BE2C (cell line): ENCODE data around the gene STOM.
A peak's percentile ranks its signal among the peaks of the same experiment; 100 is the strongest.

Experiments
- DNase-seq: peaks from one replicate; pipeline ENCODE4 v3.0.0-alpha.2; 2020
- H3K27me3 ChIP-seq: fragments of 250-450 bp; sonication (Bioruptor Pico); 2 replicates; pipeline ENCODE4 v1.5.1; 2020; ENCODE audit warnings: mild to moderate bottlenecking
- H3K36me3 ChIP-seq: fragments of 250-450 bp; sonication (Bioruptor Pico); 2 replicates; pipeline ENCODE4 v1.5.1; 2020; ENCODE audit warnings: mild to moderate bottlenecking
- H3K4me1 ChIP-seq: fragments of 250-450 bp; sonication (Bioruptor Pico); 2 replicates; pipeline ENCODE4 v1.5.1; 2020
- H3K4me3 ChIP-seq: 2 replicates; pipeline ENCODE4 v1.5.1; 2011; ENCODE audit warnings: low read depth, low read length
- H3K9me3 ChIP-seq: fragments of 250-450 bp; sonication (Bioruptor Pico); 2 replicates; pipeline ENCODE4 v1.5.1; 2020
- TF ChIP-seq, protein P1 (sequence below): IDR thresholded peaks from 2 replicates; pipeline ENCODE4 v1.5.1; 2012; ENCODE audit warnings: mild to moderate bottlenecking, low read depth, low read length

STOM gene

GRCh38 chr9:121336665-121337064, 33.4 kb downstream of the STOM start:
- Histone ChIP-seq H3K4me3 (no peak overlapping the region), H3K9me3 (no peaks in the 10 kb centered on the region), H3K36me3 (no peaks in the 10 kb centered on the region), H3K27me3 (no peaks in the 10 kb centered on the region), H3K4me1 (peaks cover 13% of the 10 kb centered on the region)
- TF ChIP-seq, protein P1, sequence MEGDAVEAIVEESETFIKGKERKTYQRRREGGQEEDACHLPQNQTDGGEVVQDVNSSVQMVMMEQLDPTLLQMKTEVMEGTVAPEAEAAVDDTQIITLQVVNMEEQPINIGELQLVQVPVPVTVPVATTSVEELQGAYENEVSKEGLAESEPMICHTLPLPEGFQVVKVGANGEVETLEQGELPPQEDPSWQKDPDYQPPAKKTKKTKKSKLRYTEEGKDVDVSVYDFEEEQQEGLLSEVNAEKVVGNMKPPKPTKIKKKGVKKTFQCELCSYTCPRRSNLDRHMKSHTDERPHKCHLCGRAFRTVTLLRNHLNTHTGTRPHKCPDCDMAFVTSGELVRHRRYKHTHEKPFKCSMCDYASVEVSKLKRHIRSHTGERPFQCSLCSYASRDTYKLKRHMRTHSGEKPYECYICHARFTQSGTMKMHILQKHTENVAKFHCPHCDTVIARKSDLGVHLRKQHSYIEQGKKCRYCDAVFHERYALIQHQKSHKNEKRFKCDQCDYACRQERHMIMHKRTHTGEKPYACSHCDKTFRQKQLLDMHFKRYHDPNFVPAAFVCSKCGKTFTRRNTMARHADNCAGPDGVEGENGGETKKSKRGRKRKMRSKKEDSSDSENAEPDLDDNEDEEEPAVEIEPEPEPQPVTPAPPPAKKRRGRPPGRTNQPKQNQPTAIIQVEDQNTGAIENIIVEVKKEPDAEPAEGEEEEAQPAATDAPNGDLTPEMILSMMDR = no peak
- DNase-seq = peak; percentile 37

DNA sequence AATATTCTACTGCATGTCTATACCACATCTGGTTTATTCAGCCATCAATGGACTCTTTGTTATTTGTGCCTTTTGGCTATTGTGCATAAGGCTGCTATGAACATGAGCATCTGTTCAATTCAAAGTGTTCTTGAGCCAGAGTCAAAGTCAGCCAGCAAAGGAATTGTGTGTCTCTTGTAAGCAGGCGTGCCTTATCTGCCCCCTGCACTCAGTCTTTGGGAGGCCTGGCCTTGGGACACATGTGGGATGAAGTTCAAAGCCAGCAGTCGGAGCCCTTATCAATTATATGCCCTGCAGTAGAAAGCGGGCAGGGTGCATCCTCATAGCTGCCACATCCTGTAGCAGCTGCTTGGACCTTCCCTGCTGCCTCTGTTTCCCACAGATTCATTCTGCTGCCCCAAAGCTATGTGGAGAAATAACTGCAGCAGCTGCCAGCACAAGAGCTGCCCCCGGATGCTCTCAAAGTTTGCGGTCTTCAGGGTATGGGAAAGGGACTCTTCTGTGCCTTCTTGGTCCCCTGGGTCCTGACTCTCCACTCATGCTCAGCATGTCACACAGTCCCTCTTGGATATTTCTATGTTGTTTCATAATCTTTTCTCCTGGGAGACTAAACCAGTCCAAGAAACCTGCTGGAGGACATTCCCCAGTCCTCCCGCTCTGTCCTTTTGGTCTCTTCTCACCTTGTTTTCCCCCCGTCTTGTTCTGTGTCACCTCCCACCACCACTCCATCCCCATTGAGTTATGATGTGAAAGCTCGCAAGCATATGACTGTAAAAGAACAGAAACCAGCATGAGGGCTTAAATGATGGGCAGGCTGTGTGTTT, 35.9 kb downstream of the STOM start:
- H3K36me3 ChIP-seq = no peaks in the 10 kb centered on the region
- H3K4me1 ChIP-seq = peaks cover 13% of the 10 kb centered on the region
- H3K4me3 ChIP-seq = no peak overlapping the region
- no peaks in the 10 kb centered on the region for H3K27me3 ChIP-seq
- TF ChIP-seq, protein P1 = no peak
- H3K9me3 ChIP-seq = no peaks in the 10 kb centered on the region
- no peak for DNase-seq

GRCh38 chr9:121331992-121332685, 37.9 kb downstream of the STOM start:
- Histone ChIP-seq H3K27me3 (no peaks in the 10 kb centered on the region), H3K9me3 (no peaks in the 10 kb centered on the region), H3K4me1 (peaks cover 13% of the 10 kb centered on the region), H3K4me3 (no peak overlapping the region), H3K36me3 (no peaks in the 10 kb centered on the region)
- no peak for DNase-seq
- TF ChIP-seq, protein P1 = no peak

- TF ChIP-seq, protein P1 = no peak
- Histone ChIP-seq H3K36me3 (no peaks in the 10 kb centered on the region), H3K27me3 (no peaks in the 10 kb centered on the region), H3K9me3 (no peaks in the 10 kb centered on the region), H3K4me1 (peaks cover 7% of the 10 kb centered on the region), H3K4me3 (no peak overlapping the region)
- DNase-seq = no peak
Measured at GRCh38 chr9:121331549-121331948, 38.5 kb downstream of the STOM start.

GRCh38 chr9:121328876-121329681, 41.0 kb downstream of the STOM start:
- Histone ChIP-seq H3K9me3 (no peaks in the 10 kb centered on the region), H3K36me3 (no peaks in the 10 kb centered on the region), H3K4me3 (no peak overlapping the region), H3K27me3 (no peaks in the 10 kb centered on the region), H3K4me1 (peaks cover 5% of the 10 kb centered on the region; the same call in 1 of the 2 replicates)
- TF ChIP-seq, protein P1 = no peak
- DNase-seq = no peak
